GM18508 (cell line): ENCODE data around the gene UGT1A8.
"Not testable (repeated sequence)": the region's sequence is repeated elsewhere in the genome, so short reads cannot be mapped to it uniquely, and the experiment has no call there.

Source experiments
- ATAC-seq: cut with Tn5 transposase; IDR thresholded peaks from one replicate; pipeline ENCODE4 v1.9.1; 2021; ENCODE audit warnings: moderate number of reproducible peaks; ENCODE audit not compliant: insufficient read depth, unreplicated experiment

The UGT1A8 gene

DNA sequence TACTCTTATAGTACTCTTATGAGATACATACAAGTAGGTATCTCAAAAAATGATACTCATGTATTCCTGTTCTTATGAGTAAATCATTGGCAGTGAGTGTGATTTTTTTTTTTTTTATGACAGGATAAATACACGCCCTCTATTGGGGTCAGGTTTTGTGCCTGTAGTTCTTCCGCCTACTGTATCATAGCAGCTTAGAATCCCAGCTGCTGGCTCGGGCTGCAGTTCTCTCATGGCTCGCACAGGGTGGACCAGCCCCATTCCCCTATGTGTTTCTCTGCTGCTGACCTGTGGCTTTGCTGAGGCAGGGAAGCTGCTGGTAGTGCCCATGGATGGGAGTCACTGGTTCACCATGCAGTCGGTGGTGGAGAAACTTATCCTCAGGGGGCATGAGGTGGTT lies at the start of gene UGT1A8:
TSS of gene UGT1A8 (plus strand) at position 158 of the 400 bp plus-strand sequence. CDS start at position 233, 75 bp downstream.
- ATAC-seq: not testable (repeated sequence)

DNA sequence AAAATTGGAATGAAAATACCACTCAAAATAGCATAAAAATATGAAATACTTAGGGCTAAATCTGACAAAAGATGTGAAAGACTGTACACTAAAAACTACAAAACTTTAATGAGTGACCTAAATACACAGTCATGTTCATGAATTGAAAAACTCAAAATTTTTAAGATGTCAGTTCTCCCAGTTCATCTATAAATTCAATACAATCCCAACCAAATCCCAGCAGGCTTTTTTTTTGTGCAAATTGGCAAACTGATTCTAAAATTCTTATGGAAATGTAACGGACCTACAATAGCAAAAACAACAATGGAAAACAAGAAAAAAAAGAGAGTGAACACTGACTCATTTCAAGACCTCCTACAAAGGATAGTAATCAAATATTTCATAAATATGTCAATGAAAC lies 46.4 kb upstream of the UGT1A8 start:
- ATAC-seq: no peak

DNA sequence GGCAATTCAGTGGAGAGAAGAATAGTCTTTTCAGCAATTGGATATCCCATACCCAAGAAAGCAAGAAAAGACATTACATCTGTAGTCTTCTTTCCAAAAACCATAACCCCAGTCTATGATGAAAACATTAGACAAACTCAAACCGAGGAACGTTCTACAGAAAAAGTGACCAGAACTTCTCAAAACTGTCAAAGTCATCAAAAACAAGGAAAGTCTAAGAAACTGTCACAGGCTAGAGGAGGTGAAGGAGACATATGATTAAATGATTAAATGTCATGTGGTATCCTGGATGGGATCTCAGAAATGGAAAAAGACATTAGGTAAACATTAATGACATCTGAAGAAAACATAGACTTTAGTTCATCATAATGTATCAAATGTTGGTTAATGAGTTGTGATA lies 46.0 kb upstream of the UGT1A8 start:
- ATAC-seq: no peak

DNA sequence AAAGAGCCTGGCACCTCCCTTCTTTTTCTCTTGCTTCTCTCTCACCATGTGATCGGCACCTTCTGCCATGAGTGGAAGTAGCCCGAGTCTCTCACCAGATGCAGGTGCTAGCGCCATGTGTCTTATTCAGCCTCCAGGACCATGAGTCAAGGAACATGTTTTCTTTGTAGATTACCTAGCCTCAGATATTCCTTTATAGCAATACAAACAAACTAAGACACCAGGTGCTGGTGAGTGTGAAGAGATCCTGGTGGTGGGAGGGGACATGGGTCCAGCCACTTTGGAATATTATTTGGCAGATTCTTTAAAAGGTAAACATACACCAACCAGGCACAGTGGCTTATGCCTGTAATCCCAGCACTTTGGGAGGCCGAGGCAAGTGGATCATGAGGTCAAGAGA lies 45.0 kb upstream of the UGT1A8 start:
- no peak for ATAC-seq

DNA sequence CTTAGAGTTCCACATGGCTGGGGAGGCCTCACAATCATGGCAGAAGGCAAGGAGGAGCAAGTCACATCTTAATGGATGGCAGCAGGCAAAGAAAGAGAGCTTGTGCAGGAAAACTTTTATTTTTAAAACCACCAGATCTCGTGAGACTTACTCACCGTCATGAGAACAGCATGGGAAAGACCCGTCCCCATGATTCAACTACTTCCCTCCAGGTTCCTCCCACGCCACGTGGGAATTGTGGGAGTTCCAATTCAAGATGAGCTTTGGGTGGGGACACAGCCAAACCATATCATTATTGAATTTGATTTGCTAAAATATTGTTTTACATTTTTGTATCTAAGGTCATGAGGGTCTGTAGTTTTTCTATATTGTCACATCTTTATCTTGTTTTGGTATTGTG lies 40.1 kb upstream of the UGT1A8 start:
- ATAC-seq: not testable (repeated sequence)

DNA sequence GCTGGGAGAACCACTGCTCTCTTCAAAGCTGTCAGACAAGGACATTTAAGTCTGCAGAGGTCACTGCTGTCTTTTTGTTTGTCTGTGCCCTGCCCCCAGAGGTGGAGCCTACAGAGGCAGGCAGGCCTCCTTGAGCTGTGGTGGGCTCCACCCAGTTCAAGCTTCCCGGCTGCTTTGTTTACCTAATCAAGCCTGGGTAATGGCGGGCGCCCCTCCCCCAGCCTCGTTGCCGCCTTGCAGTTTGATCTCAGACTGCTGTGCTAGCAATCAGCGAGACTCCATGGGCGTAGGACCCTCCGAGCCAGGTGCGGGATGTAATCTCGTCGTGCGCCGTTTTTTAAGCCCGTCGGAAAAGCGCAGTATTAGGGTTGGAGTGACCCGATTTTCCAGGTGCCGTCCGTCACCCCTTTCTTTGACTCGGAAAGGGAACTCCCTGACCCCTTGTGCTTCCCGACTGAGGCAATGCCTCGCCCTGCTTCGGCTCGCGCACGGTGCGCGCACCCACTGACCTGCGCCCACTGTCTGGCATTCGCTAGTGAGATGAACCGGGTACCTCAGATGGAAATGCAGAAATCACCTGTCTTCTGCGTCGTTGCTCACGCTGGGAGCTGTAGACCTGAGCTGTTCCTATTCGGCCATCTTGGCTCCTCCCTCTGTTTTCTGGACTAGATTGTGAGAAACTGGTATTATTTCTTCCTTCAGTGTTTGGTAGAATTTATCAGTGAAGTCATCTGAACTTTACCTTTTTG lies 34.0 kb upstream of the UGT1A8 start:
- ATAC-seq: not testable (repeated sequence)

DNA sequence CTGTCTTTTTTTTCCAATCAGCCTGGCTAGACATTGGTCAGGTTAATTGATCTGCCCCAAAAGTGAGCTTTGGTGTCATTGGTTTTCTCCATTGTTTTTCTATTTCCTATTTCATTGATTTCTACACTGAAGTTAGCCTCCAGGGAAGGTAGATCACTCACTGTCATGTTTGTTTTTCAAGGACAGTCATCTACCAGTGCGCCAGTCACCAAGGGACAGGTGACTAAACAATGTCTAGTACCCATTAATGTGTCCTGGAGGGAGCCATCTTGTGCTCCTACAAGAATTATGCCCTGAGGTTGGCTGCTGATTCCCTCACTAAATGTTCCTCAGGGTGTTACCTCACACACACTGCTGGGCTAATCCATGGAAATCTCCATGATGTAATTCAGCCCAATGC lies 33.2 kb upstream of the UGT1A8 start:
- no peak for ATAC-seq

DNA sequence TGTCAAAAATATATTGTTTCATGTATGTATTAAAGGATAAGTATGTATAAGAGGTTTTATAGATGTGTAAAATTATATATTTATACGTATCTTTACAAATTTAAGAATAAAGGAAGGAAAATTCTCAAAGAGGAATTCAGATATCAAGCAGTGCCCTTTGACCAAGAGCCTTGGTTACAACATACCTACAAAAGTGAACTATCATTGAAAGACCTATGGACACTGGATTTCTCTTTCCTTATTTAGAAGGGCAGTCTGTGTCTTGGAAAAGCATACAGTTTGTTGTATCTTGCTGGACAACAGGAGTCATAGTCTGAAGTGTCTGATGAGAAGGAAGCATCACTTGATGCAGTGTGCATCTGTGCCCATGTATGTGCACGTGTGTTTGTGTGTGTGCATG lies 29.0 kb upstream of the UGT1A8 start:
- no peak for ATAC-seq

DNA sequence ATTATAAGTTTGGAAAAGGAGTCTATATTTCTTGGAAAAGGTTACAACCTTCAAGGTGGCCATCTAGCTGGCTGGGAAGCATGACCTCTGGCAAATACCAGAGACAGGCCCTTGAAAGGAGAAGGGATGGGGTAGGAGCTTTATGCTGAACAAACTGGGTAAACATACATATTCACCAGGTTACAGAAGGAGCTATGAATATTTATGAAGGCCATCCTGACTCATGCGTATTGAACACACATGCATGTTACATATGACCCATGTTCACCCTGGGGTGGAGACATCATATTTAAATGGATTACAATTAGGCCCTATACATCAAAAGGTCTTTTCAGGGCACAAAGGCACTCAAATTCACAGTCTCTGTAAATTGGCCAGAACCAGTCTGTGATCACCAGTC lies 24.7 kb upstream of the UGT1A8 start:
- not testable (repeated sequence) for ATAC-seq

DNA sequence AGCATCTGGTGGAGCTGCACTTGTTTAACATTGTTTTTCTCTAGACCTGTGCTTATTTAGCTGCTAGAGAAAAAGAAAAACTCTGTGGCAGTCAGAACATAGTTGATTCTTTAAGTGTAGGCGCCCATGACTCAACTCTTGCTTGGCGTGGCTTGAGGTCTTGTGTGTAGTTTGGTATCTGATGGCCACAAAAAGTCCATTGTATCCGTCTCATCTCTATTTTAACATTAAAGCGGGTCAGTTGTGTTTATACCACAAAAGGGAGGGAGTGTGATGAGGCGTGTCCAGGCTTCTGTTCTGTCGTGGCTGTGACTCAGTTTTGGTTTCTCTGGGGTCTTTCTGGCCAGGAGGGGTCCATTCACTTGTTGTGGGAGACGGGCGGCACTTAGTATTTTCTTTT lies 24.2 kb upstream of the UGT1A8 start:
- ATAC-seq: no peak

DNA sequence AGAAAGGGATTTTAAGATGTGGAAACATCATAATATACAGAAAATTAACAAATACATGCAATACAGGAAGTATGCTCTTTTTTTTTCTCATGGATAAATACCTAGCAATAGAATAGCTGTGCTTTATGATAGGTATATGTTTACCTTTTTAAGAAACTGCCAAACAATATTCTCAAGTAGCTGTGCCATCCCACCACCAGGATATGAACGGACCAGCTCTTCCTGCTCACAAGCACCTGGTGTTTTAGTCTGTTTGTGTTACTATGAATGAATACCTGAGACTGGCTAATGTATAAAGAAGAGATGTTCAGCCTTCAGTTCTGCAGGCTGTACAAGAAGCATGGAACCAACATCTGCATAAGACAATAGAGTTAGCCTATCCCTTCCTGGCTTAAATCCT lies 19.9 kb upstream of the UGT1A8 start:
- ATAC-seq: no peak

DNA sequence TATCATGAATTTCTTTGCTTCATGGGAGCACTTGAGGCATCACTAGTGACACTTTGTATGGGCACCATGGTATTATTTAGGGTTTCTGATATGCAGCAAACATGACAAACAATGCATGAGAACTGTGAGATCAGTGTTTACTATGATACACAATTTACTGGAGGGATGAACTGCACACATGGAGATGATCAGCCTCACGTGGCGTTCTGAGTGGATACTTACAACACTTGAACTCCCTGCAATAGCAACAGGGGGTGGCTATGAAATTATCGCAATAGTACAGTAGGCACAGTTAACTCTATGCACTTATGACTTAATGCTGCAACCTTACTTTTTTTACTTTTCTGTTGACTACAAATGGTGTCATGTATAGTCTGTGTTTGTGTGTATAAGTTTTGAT lies 18.5 kb upstream of the UGT1A8 start:
- no peak for ATAC-seq

DNA sequence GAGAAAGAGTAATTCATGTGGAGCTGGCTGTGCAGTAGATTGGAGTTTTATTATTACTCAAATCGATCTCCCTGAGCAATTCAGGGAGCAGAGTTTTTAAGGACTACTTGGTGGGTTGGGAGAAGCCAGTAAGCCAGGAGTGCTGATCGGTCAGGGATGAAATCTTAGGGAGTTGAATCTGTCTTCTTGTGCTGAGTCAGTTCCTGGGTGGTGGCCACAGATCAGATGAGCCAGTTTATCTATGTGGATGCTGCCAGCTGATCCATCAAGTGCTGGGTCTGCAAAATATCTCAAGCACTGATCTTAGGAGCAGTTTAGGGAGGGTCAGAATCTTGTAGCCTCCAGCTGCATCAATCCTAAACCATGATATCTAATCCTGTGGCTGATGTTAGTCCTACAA lies 17.0 kb upstream of the UGT1A8 start:
- no peak for ATAC-seq

DNA sequence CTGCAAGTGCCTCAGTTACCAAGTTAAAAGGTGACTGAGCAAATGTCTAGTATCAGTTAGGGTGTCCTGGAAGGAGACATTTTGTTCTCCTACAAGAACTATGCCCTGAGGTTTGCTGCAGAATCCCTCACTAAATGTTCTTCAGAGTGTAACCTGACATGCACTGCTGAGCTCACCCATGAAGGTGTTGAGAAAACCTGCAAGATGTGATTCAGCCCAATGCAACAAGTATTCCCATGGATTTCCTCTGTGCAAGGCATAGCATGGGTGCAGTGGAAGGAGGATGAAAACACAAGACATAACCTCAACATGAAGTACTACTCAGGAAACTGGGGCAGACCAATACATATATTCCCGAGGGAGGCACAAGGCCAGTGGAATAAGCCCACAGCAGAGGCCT lies 15.4 kb upstream of the UGT1A8 start:
- no peak for ATAC-seq

DNA sequence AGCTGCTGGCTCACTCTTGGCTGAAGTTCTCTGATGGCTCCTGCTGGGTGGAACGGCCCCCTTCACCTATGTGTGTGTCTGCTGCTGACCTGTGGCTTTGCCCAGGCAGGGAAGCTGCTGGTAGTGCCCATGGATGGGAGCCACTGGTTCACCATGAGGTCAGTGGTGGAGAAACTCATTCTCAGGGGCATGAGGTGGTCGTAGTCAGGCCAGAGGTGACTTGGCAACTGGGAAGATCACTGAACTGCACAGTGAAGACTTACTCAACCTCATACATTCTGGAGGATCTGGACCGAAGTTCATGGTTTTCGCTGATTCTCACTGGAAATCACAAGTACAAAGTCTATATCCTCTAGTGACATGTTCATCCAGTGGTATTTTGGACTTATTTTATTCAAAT lies 13.9 kb upstream of the UGT1A8 start:
- ATAC-seq: no peak

DNA sequence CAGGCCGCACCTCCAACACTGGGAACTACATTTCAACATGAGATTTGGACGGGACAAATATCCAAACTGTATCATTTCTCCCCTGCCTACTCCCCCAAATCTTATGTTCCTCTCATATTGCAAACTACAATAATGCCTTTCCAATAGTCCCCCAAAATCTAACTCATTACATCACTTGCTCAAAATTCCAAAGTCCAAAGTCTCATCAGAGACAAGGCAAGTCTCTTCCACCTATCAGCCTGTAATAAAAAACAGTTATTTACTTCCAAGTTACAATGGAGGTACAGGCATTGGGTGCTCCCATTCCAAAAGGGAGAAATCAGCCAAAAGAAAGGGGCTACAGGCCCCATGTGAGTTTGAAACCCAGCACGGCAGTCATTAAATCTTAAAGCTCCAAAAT lies 12.6 kb upstream of the UGT1A8 start:
- ATAC-seq: no peak

DNA sequence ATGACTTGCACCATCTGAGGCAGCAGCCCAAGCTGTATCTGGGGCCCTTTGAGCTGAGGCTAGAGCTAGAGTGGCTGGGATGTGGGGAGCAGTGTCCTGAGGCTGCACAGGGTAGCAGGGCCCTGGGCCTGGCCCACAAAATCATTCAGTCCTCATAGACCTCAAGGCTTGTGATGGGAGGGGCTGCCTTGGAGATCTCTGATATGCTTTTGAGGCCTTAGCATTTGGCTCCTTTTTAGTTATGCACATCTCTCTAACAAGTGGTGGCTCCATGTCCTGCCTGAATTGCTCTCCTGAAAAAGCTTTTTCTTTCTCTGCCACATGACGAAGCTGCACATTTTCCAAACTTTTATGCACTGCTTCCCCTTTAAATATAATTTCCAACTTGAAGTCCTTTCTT lies 11.8 kb upstream of the UGT1A8 start:
- no peak for ATAC-seq

DNA sequence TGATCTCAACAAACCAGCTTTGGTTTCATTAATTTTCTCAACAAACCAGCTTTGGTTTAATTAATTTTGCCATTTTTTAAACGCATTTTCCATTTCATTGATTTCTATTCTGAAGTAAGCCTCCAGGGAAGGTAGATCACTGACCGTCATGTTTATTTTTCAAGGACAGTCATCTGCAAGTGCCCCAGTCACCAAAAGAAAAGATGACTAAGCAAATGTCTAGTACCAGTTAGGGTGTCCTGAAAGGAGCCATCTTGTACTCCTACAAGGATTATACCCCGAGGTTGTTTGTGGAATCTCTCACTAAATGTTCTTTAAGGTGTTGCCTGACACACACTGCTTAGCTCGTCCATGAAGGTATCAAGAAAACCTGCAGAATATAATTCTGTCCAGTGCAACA lies 6.1 kb upstream of the UGT1A8 start:
- ATAC-seq: no peak

DNA sequence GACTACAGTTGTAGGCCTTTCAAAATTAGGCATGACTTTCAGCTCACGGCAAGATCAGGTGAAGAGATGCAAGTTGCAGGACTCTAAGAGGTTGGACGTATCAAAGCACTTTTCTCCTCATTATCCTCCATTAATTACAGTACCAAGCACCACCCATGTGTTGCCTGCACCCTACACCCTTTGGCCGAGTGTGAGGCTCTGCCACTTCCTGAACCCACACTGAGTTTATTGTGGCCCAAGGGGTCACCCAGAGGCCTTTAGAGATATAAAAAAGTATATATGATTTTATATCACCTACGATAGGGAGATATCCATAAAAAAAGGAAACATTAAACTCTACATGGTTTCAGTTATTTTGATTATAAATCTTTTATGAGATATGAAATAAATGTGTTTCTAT lies 2.8 kb downstream of the UGT1A8 start:
- no peak for ATAC-seq

DNA sequence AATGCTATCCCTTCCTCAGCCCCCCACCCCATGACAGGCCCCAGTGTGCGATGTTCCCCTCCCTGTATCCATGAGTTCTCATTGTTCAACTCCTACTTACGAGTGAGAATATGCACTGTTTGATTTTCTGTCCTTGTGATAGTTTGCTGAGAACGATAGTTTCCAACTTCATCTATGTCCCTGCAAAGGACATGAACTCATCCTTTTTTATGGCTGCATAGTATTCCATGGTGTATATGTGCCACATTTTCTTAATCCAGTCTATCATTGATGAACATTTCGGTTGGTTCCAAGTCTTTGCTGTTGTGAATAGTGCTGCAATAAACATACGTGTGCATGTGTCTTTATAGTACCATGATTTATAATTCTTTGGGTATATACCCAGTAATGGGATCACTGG lies 4.4 kb downstream of the UGT1A8 start:
- ATAC-seq: not testable (repeated sequence)

DNA sequence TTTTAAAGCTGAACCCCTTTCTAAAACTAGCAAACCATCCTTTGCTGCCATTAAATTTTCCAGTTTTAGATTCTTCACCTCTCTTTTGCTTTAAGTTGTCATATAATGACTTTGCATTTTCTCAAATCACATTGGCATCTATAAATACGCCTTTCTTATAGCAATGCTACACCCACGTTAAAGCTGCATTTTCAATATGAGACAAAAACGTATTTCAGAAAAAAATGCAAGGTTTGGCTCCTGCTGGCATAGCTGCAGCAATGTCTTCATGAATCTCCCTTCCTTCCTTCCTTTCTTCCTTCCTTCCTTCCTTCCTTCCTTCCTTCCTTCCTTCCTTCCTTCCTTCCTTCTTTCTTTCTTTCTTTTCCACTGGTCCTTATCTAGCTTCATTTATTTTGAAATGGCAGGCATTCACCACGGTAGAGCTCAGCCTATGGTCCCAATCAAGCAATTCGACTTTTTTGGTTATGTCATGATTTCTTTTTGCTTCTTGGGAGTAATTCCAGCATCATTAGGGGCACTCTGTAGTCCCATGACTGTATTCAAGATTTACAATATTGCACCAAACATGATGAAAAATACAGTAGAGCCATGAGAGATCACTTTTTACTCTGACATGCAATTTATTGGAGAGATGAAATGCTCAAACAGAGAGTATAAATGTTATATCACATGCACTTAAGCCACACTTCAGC lies 10.0 kb downstream of the UGT1A8 start:
- no peak for ATAC-seq

DNA sequence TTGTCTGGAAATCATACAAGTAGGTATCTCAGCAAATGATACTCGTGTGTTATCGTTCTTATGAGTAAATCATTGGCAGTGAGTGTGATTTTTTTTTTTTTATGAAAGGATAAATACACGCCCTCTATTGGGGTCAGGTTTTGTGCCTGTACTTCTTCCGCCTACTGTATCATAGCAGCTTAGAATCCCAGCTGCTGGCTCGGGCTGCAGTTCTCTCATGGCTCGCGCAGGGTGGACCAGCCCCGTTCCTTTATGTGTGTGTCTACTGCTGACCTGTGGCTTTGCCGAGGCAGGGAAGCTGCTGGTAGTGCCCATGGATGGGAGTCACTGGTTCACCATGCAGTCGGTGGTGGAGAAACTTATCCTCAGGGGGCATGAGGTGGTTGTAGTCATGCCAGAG lies 18.9 kb downstream of the UGT1A8 start, which contains the start of gene UGT1A10:
TSS of gene UGT1A10 (plus strand) at position 143 of the 400 bp plus-strand sequence. CDS start at position 218, 75 bp downstream.
- ATAC-seq: not testable (repeated sequence)
